GM12878 (cell line): ENCODE data around the gene WWP2. TPM values are rescaled to one million over a fixed set of nuclear protein-coding genes. Genes with fewer than 3 reads are reported as not detected.

Source experiments
- BCL11A ChIP-seq: IDR thresholded peaks from 2 replicates; pipeline ENCODE4 v1.6.1; 2011; ENCODE audit warnings: low read depth, low read length
- BRCA1 ChIP-seq: IDR thresholded peaks from 2 replicates; pipeline ENCODE4 v1.6.1; 2011; ENCODE audit warnings: low read depth, low read length, improper control_type of control experiment
- CBX5 ChIP-seq: sonication (generic); IDR thresholded peaks from 2 replicates; pipeline ENCODE4 v1.6.1; 2016; ENCODE audit warnings: low read depth, moderate library complexity, mild to moderate bottlenecking, inconsistent platforms
- CEBPZ ChIP-seq: fragments of 150-350 bp; IDR thresholded peaks from 2 replicates; pipeline ENCODE4 v1.6.1; 2016; ENCODE audit warnings: low read depth, low read length
- CHD4 ChIP-seq: fragments of 200-600 bp; sonication (generic); IDR thresholded peaks from 2 replicates; pipeline ENCODE4 v1.6.1; 2016; ENCODE audit warnings: mild to moderate bottlenecking
- E4F1 ChIP-seq: fragments of 450-650 bp; IDR thresholded peaks from 2 replicates; pipeline ENCODE4 v1.6.1; 2018; ENCODE audit warnings: borderline replicate concordance, mild to moderate bottlenecking; ENCODE audit not compliant: partially characterized antibody
- HDAC6 ChIP-seq: fragments of 200-600 bp; sonication (generic); IDR thresholded peaks from one replicate; pipeline ENCODE4 v1.8.0; 2017; ENCODE audit warnings: antibody characterized with exemption; ENCODE audit not compliant: unreplicated experiment
- IRF4 ChIP-seq: IDR thresholded peaks from 2 replicates; pipeline ENCODE4 v1.6.1; 2011; ENCODE audit warnings: low read depth, low read length
- JUND ChIP-seq: IDR thresholded peaks from 2 replicates; pipeline ENCODE4 v1.6.1; 2012; ENCODE audit warnings: low read depth, mild to moderate bottlenecking, low read length, improper control_type of control experiment, moderate library complexity
- MEF2B ChIP-seq: fragments of 450-650 bp; IDR thresholded peaks from 2 replicates; pipeline ENCODE4 v1.6.1; 2018; ENCODE audit warnings: mild to moderate bottlenecking, moderate library complexity; ENCODE audit not compliant: partially characterized antibody, poor library complexity, severe bottlenecking
- MTA2 ChIP-seq: fragments of 450-650 bp; IDR thresholded peaks from 2 replicates; pipeline ENCODE4 v1.6.1; 2016; ENCODE audit warnings: low read depth, mild to moderate bottlenecking, moderate library complexity
- MYB ChIP-seq: fragments of 150-350 bp; IDR thresholded peaks from 2 replicates; pipeline ENCODE4 v1.6.1; 2014; ENCODE audit warnings: mild to moderate bottlenecking, low read depth, low read length, borderline replicate concordance
- NFYB ChIP-seq: IDR thresholded peaks from 2 replicates; pipeline ENCODE4 v1.6.1; 2011; ENCODE audit warnings: low read depth, mild to moderate bottlenecking, low read length, improper control_type of control experiment, moderate library complexity; ENCODE audit not compliant: insufficient read depth
- POLR2AphosphoS5 ChIP-seq: IDR thresholded peaks from 2 replicates; pipeline ENCODE4 v1.6.1; 2011; ENCODE audit warnings: mild to moderate bottlenecking, low read length, inconsistent platforms
- RB1 ChIP-seq: fragments of 450-650 bp; formaldehyde crosslinking; IDR thresholded peaks from 2 replicates; pipeline ENCODE4 v1.6.1; 2017; ENCODE audit warnings: mild to moderate bottlenecking, borderline replicate concordance
- RBBP5 ChIP-seq: fragments of 200-600 bp; sonication (generic); conservative IDR thresholded peaks from 2 replicates; pipeline ENCODE4 v1.6.1; 2016
- RCOR1 ChIP-seq: conservative IDR thresholded peaks from 2 replicates; pipeline ENCODE4 v1.6.1; 2012; ENCODE audit warnings: low read depth, low read length, improper control_type of control experiment
- SMARCA5 ChIP-seq: fragments of 450-650 bp; IDR thresholded peaks from 2 replicates; pipeline ENCODE4 v1.6.1; 2017; ENCODE audit warnings: mild to moderate bottlenecking
- SP1 ChIP-seq: IDR thresholded peaks from one replicate; pipeline ENCODE4 v1.6.1; 2011; ENCODE audit warnings: low read depth, low read length
- SUZ12 ChIP-seq: fragments of 200-600 bp; sonication (generic); IDR thresholded peaks from one replicate; pipeline ENCODE4 v1.6.1; 2018; ENCODE audit warnings: antibody characterized with exemption, mild to moderate bottlenecking; ENCODE audit not compliant: unreplicated experiment
- TAF1 ChIP-seq: IDR thresholded peaks from 2 replicates; pipeline ENCODE4 v1.6.1; 2011; ENCODE audit warnings: mild to moderate bottlenecking, low read depth, low read length, borderline replicate concordance
- TARDBP ChIP-seq: IDR thresholded peaks from 2 replicates; pipeline ENCODE4 v1.6.1; 2016; ENCODE audit warnings: borderline replicate concordance
- ZBTB4 ChIP-seq: fragments of 450-650 bp; formaldehyde crosslinking; IDR thresholded peaks from 2 replicates; pipeline ENCODE4 v1.4.0; 2022; ENCODE audit warnings: mild to moderate bottlenecking, moderate library complexity
- polyA plus RNA-seq, 11 experiments: library from polyadenylated mRNA; depleted of rRNA in 4 of 11; unstranded in 6 of 11; stranded (reverse) in 5 of 11; fragments of >200 nt; fragmentation: Nextera tagmentation in 4 of 11; fragmentation: Illumina TruSeq in 1 of 11; extraction: Ambion mirVana in 4 of 11; extraction: Trizol in 1 of 11; gene quantifications; 1 replicate in 1 of 11; 2 replicates in 10 of 11; pipeline versions ENCODE4 v1.2.1 to v1.2.3, GENCODE V29; 2011 to 2016; ENCODE audit warnings: inconsistent platforms in 2 of 11, missing spikeins in 2 of 11, low read depth in 1 of 11
- total RNA-seq, 4 experiments: library from RNA; depleted of rRNA in 3 of 4; stranded (reverse); fragments of >200 nt in 3 of 4; fragmentation: Illumina TruSeq in 1 of 4; extraction: Trizol in 1 of 4; gene quantifications; 2 replicates each; pipeline versions ENCODE4 v1.2.1 to v1.2.3, GENCODE V29; 2013 to 2021

WWP2 gene
- total and polyA plus RNA-seq, 10 of the 15 experiments (the other 5 are each of a cell fraction or from before 2014, with no cell fraction given), result 2.8 to 47.0 (median 23.8) TPM

- TF ChIP-seq ZBTB4 (CRISPR knock-in tag) (peak; percentile 86), CBX5 (no peak), IRF4 (no peak), BCL11A (no peak), BRCA1 (no peak), MEF2B (peak; percentile 22), MYB (no peak), JUND (no peak), CEBPZ (no peak), TARDBP (no peak), TAF1 (peak; percentile 81; the same call in 1 of the 2 replicates), CHD4 (no peak), SP1 (no peak), MTA2 (no peak), SUZ12 (no peak), SMARCA5 (peak; percentile 60; the same call in 1 of the 2 replicates), RB1 (peak; percentile 77; the same call in 1 of the 2 replicates), HDAC6 (no peak), RBBP5 (no peak), POLR2AphosphoS5 (peak; percentile 77; the same call in 1 of the 2 replicates), RCOR1 (no peak), NFYB (no peak), E4F1 (peak; percentile 38)
Measured at GRCh38 chr16:69761983-69762813, at the start of gene WWP2 (continued).
